ENCODE data around the gene CFAP57.

DNA sequence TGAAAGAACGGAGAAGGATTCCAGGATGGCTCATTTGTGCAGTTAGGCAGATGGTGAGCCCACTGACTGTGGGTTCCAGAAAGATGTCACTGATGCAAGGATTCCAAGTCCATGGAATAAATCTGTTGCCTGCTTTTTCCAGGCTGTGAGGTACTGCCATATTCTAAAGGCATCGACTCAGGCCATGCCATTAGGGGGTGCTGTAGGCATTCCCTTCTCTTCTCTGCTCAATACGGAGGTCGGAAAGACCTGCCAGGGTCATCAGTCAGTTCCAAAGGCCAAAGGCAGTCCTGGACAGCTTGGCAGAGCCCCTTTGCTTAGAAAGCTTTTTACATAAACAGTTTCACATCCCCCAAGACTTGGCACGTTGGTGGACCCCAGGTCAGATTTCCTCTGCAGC lies 66.0 kb downstream of the CFAP57 start:
- TF ChIP-seq POLR2A (IDR thresholded peaks at IDR 0.05; ENCODE audit: low read depth, low read length): no peak
- TF ChIP-seq POLR2AphosphoS5 (IDR thresholded peaks at IDR 0.05; ENCODE audit: low read depth, low read length): no peak
- TF ChIP-seq TAF1 (IDR thresholded peaks at IDR 0.05; ENCODE audit: borderline replicate concordance, low read depth, low read length): no peak
